PC-3 (cell line): ENCODE results near the gene BSG.

Experiments used
- EZH2 ChIP-seq: fragments of 300-600 bp; sonication (generic); IDR thresholded peaks from one replicate; pipeline ENCODE4 v1.6.1; 2017; ENCODE audit warnings: antibody characterized with exemption, mild to moderate bottlenecking, low read length; ENCODE audit not compliant: unreplicated experiment
- EZH2phosphoT487 ChIP-seq: fragments of 300-600 bp; sonication (generic); IDR thresholded peaks from 2 replicates; pipeline ENCODE4 v1.6.1; 2018; ENCODE audit warnings: mild to moderate bottlenecking, antibody characterized with exemption, low read length, borderline replicate concordance
- TF ChIP-seq, protein P1 (sequence below): fragments of 300-600 bp; sonication (generic); conservative IDR thresholded peaks from 2 replicates; pipeline ENCODE4 v1.5.1; 2017; ENCODE audit warnings: antibody characterized with exemption, low read depth, mild to moderate bottlenecking, low read length

DNA sequence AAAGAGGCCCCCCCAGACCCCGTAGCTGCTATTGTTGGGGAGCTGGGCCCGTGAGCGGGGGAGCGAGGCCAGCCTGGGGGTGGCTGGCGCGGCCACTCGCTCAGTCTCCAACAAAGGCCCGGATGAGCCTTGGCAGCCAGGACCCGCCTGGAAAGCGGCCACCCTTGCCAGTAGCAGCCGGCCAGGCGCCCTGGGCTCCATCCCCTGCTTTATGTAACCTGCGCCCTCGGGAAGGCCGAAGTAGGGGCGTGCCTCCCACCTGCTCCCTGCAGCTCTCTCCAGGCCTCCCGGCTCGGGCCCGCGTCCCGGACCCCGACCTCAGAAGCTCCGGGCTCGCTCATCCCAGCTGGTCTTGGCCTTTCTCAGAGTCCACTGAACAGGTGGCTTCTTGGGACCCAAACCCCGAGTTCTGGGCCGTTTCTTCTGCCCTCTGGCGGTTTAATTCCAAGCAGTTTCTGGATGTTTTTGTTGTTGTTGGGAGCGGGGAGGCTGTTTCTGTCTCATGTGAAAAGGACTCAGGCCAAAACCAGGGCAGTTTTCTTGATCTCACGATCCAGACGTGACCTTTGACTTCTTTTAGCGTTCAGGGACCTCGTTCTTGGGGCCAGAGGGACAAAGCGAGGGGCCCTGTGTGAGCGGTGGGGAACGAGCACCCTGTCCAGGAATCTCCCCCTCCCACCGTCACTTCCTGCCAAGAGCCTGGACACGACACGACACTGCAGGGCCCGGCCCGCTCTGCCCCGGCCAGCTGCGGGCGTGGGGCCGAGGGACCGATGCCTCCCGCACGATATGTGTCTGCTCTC, 39.6 kb upstream of the BSG start:
- no peak for TF ChIP-seq EZH2
- TF ChIP-seq, protein P1, sequence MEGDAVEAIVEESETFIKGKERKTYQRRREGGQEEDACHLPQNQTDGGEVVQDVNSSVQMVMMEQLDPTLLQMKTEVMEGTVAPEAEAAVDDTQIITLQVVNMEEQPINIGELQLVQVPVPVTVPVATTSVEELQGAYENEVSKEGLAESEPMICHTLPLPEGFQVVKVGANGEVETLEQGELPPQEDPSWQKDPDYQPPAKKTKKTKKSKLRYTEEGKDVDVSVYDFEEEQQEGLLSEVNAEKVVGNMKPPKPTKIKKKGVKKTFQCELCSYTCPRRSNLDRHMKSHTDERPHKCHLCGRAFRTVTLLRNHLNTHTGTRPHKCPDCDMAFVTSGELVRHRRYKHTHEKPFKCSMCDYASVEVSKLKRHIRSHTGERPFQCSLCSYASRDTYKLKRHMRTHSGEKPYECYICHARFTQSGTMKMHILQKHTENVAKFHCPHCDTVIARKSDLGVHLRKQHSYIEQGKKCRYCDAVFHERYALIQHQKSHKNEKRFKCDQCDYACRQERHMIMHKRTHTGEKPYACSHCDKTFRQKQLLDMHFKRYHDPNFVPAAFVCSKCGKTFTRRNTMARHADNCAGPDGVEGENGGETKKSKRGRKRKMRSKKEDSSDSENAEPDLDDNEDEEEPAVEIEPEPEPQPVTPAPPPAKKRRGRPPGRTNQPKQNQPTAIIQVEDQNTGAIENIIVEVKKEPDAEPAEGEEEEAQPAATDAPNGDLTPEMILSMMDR: peak; percentile 62
- TF ChIP-seq EZH2phosphoT487: no peak
